Activated naive CD8-positive, alpha-beta T cell (primary cell): ENCODE data around the gene PIGP.
"Not testable (repeated sequence)": the region's sequence is repeated elsewhere in the genome, so short reads cannot be mapped to it uniquely, and the experiment has no call there.

Experiments used
- H3K27ac Mint-ChIP-seq: one replicate; pipeline ENCODE4 v1.8.0; 2021; ENCODE audit warnings: mixed read lengths
- H3K27me3 Mint-ChIP-seq: one replicate; pipeline ENCODE4 v1.8.0; 2021; ENCODE audit warnings: mixed read lengths
- H3K36me3 Mint-ChIP-seq: one replicate; pipeline ENCODE4 v1.8.0; 2021; ENCODE audit warnings: mixed read lengths
- H3K4me1 Mint-ChIP-seq: one replicate; pipeline ENCODE4 v1.8.0; 2021; ENCODE audit warnings: low read depth, mixed read lengths
- H3K4me3 Mint-ChIP-seq: one replicate; pipeline ENCODE4 v1.8.0; 2021; ENCODE audit warnings: mild to moderate bottlenecking, mixed read lengths
- H3K9me3 Mint-ChIP-seq: one replicate; pipeline ENCODE4 v1.8.0; 2021; ENCODE audit warnings: low read depth, mixed read lengths

PIGP gene

DNA sequence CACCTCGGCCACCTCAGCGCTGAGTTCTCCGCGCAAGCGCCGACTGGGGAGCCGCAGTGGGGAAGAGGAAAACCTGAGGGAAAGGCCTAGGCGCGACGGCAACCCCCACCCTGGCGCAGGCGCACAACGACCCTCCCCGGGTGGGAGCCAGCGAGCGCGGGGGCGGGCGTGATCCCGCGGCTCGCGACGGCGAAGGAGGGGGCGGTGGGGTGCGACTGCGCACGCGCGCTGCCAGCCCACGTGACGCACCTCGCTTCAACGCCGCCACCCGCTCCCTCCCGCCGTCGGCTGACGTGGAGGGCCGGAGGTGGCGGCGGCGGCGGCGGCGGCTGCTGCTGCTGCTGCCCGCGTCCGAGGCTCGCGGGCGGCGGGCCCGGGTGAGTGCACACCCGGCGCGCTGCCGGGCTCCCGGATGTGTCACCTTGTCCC is at the start of gene PIGP, which contains the start of gene TTC3:
TSS of gene PIGP (minus strand) at position 84 of the 429 bp plus-strand sequence. CDS start 556 bp downstream, outside the sequence.
TSS of gene TTC3 (plus strand) at position 267 of the 429 bp plus-strand sequence. CDS start 14,004 bp downstream, outside the sequence.
- Mint-ChIP-seq H3K9me3 (no peaks in the 10 kb centered on the region), H3K36me3 (peaks cover 6% of the 10 kb centered on the region), H3K4me1 (peaks cover 57% of the 10 kb centered on the region), H3K4me3 (peak within 1 kb of the TSS; percentile 95), H3K27ac (peak within 1 kb of the TSS; percentile 96), H3K27me3 (no peaks in the 10 kb centered on the region)

DNA sequence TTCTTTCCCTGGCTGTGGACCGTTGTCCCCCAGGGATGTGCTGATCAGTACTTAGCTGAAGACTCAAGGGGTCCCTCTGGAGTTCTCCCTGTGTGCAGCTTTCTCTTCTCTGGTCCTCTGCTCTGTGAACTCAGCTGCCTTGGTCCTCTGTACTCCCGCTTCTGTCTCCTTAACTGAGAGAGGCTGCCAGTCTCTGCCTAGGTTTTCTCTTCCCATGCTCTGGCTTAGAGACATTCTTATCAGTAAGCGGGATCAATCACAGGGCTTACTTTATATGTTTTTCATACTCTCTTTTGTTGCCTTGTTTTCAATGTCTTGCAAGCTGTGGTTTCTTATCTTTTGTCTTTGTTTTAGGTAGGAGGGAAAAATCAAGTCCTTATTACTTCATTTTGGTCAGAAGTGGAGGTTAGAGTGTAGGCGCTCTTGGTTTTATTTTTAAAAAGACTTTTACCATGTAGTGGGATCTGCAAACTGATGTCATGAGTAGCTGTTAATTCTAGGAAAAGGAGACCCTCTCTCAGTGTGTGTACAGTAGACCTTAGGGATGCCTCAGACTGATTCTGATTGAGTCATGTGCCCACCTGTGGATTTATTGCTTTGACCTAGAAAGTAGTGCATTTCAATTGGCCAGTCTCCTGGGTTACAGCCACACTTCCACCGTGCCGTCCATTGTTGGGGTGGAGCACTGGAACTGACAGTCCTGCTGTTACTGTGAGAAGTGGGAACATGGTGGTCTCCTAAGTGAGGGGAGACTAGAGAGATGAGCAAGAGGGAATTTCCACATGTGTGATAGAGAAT is 46.7 kb upstream of the PIGP start:
- Mint-ChIP-seq H3K4me1 (peaks cover 24% of the 10 kb centered on the region), H3K36me3 (peaks cover 15% of the 10 kb centered on the region), H3K27ac (peak overlapping the region; percentile 69), H3K27me3 (no peaks in the 10 kb centered on the region), H3K9me3 (no peaks in the 10 kb centered on the region), H3K4me3 (peak overlapping the region; percentile 34)

DNA sequence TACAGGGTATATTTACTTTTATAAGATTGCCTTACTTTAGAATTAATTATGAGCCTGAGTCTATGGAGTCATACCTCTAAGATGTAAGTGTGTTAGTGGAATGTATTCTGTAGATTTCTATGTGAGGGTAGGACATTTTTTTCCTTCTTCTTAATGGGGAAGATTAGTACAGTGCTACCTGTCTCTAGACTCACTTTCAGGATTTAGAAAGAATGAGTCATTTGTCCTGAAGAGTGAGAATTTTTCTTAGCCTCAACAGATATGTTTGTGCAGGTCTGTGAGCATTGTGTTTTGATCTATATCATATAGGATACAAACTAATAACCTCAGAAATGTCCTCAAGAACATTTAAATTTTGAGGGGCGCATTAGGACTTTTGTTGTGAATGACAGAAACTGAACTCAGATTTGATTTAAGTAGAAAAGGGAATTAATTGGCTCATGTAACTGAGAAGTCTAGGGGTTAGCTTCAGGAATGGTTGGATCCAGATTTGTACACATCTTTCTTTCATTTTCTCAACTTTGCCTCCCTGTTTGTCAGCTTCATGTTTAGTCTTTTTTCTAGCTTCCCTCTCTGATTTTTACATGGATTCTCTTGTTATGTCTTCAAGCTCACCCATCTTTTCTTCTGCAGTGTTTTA is 45.4 kb upstream of the PIGP start:
- Mint-ChIP-seq H3K4me3 (peak overlapping the region; percentile 18), H3K36me3 (peaks cover 15% of the 10 kb centered on the region), H3K27ac (peak overlapping the region; percentile 72), H3K27me3 (no peaks in the 10 kb centered on the region), H3K4me1 (peaks cover 24% of the 10 kb centered on the region), H3K9me3 (no peaks in the 10 kb centered on the region)

GRCh38 chr21:37117204-37117603 is 44.3 kb upstream of the PIGP start:
- H3K9me3 Mint-ChIP-seq, result no peaks in the 10 kb centered on the region
- no peaks in the 10 kb centered on the region for H3K27me3 Mint-ChIP-seq
- peaks cover 24% of the 10 kb centered on the region for H3K4me1 Mint-ChIP-seq
- peaks cover 12% of the 10 kb centered on the region for H3K36me3 Mint-ChIP-seq
- no peak overlapping the region for H3K27ac Mint-ChIP-seq
- no peak overlapping the region for H3K4me3 Mint-ChIP-seq

DNA sequence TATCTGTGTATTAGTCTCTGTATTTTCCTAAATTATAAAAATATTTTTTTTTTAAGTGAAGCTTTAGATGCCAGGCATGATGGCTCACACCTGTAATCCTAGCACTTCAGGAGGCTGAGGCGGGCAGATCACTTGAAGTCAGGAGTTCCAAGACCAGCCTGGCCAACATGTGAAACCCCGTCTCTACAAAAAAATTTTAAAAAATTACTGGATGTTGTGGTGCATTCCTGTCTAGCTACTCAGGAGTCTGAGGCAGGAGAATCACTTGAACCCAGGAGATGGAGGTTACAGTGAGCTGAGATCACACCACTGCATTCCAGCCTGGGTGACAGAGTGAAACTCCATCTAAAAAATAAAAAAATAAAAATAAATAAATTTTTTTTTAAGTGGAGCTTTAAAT is 43.6 kb upstream of the PIGP start:
- H3K27me3 Mint-ChIP-seq, H3K4me3 Mint-ChIP-seq, H3K9me3 Mint-ChIP-seq, H3K27ac Mint-ChIP-seq: not testable (repeated sequence)
- Mint-ChIP-seq H3K4me1 (peaks cover 24% of the 10 kb centered on the region), H3K36me3 (peaks cover 12% of the 10 kb centered on the region)

GRCh38 chr21:37114301-37114700 is 41.4 kb upstream of the PIGP start:
- H3K27me3 Mint-ChIP-seq, H3K4me3 Mint-ChIP-seq, H3K27ac Mint-ChIP-seq, H3K9me3 Mint-ChIP-seq: not testable (repeated sequence)
- H3K4me1 Mint-ChIP-seq, result peaks cover 15% of the 10 kb centered on the region
- H3K36me3 Mint-ChIP-seq, result peaks cover 14% of the 10 kb centered on the region

DNA sequence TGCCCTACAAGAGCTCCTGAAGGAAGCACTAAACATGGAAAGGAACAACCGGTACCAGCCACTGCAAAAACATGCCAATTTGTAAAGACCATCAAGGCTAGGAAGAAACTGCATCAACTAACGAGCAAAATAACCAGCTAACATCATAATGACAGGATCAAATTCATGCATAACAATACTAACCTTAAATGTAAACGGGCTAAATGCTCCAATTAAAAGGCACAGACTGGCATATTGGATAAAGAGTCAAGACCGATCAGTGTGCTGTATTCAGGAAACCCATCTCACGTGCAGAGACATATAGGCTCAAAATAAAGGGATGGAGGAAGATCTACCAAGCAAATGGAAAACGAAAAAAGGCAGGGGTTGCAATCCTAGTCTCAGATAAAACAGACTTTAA is 38.2 kb upstream of the PIGP start:
- H3K27ac Mint-ChIP-seq, H3K27me3 Mint-ChIP-seq, H3K4me3 Mint-ChIP-seq, H3K9me3 Mint-ChIP-seq, H3K4me1 Mint-ChIP-seq: not testable (repeated sequence)
- H3K36me3 Mint-ChIP-seq, result peaks cover 19% of the 10 kb centered on the region

DNA sequence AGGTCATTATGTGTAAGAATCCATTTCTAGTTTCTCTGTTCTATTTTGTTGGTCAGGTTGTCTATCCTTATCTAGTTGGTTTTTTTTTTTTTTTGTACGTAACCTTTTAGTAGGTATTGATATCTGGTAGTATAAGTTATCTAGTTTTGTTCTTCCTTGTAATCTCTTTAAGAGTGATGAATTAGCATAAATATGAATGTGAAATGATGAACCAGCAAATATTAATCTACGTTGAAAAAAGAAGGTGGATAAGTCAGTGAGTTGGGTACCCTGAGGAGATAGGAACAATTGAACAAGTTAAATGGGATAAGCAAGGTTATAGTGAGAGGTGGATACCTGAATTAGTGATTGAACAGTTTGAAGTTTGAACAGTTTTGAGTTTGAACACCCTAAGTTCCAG is 34.1 kb upstream of the PIGP start:
- Mint-ChIP-seq H3K36me3 (peaks cover 19% of the 10 kb centered on the region), H3K27me3 (no peaks in the 10 kb centered on the region)

DNA sequence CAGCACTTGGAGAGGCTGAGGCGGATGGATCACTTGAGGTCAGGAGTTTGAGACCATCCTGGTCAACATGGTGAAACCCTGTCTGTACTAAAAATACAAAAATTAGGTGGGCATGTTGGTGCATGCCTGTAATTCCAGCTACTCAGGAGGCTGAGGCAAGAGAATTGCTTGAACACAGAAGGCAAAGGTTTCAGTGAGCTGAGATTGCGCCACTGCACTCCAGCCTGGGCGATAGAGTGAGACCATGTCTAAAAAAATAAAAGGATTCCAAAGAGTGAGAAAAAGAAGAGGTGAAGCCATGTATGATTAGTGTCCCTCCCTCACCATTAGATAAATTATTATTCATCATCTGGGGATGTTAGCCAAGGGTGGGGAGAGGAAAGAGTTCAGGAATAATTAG is 29.9 kb upstream of the PIGP start:
- H3K4me3 Mint-ChIP-seq, H3K27ac Mint-ChIP-seq, H3K4me1 Mint-ChIP-seq, H3K27me3 Mint-ChIP-seq, H3K9me3 Mint-ChIP-seq: not testable (repeated sequence)
- peaks cover 23% of the 10 kb centered on the region for H3K36me3 Mint-ChIP-seq

More for the DNA sequence above, 34.1 kb upstream of the PIGP start:
- no peak overlapping the region for H3K27ac Mint-ChIP-seq
- no peaks in the 10 kb centered on the region for H3K4me1 Mint-ChIP-seq
- no peaks in the 10 kb centered on the region for H3K9me3 Mint-ChIP-seq
- H3K4me3 Mint-ChIP-seq, result no peak overlapping the region

DNA sequence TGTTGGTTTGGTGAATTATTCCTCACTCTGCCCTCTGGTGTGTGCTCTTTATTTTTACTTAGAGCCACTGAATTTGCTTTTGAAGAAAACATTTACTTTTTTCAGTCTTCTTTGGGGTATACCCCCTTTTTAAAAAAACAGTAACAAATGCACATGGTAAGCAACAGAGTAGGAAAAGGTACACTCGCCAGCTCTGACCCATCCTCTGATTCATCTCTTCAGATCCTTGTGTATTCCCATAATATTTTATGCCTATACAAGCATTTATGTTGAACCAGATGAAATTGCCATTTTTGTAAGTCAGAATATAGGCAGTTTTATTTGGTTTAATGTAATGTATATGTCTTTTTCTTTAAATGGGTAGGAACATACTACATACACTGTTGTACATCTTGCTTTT is 28.5 kb upstream of the PIGP start:
- no peaks in the 10 kb centered on the region for H3K9me3 Mint-ChIP-seq
- H3K36me3 Mint-ChIP-seq, result peaks cover 22% of the 10 kb centered on the region
- no peaks in the 10 kb centered on the region for H3K27me3 Mint-ChIP-seq
- H3K27ac Mint-ChIP-seq, result no peak overlapping the region
- no peak overlapping the region for H3K4me3 Mint-ChIP-seq
- H3K4me1 Mint-ChIP-seq, result no peaks in the 10 kb centered on the region

DNA sequence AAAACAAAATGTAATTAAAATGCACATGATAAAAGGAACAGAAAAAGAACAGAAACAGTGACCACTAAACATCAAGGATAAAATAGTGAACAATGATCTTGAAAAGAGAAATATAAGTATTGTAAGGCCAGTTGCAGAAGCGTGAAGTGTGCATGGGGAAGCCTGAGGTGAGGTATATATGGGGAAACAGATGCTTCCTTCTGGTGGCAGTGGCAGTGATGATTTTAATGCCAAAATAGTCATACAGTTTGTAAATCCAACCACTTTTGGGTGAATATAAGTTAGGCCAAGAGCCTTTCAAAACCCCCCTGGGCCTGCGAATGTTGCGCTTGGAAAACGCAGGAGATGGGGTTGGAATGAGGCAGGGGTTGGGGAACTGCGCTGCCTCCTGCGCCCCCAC is 27.4 kb upstream of the PIGP start:
- H3K27me3 Mint-ChIP-seq, result no peaks in the 10 kb centered on the region
- H3K4me1 Mint-ChIP-seq, result no peaks in the 10 kb centered on the region
- no peak overlapping the region for H3K27ac Mint-ChIP-seq
- no peaks in the 10 kb centered on the region for H3K9me3 Mint-ChIP-seq
- H3K36me3 Mint-ChIP-seq, result peaks cover 26% of the 10 kb centered on the region
- H3K4me3 Mint-ChIP-seq, result no peak overlapping the region

- no peaks in the 10 kb centered on the region for H3K9me3 Mint-ChIP-seq
- H3K4me1 Mint-ChIP-seq, result no peaks in the 10 kb centered on the region
- H3K27me3 Mint-ChIP-seq, result no peaks in the 10 kb centered on the region
- no peak overlapping the region for H3K4me3 Mint-ChIP-seq
- H3K27ac Mint-ChIP-seq, result no peak overlapping the region
- peaks cover 26% of the 10 kb centered on the region for H3K36me3 Mint-ChIP-seq
Measured at GRCh38 chr21:37098751-37099150, 25.9 kb upstream of the PIGP start.

- peaks cover 21% of the 10 kb centered on the region for H3K36me3 Mint-ChIP-seq
- no peaks in the 10 kb centered on the region for H3K27me3 Mint-ChIP-seq
- H3K27ac Mint-ChIP-seq, result no peak overlapping the region
- H3K4me1 Mint-ChIP-seq, result no peaks in the 10 kb centered on the region
- no peaks in the 10 kb centered on the region for H3K9me3 Mint-ChIP-seq
- no peak overlapping the region for H3K4me3 Mint-ChIP-seq
Measured at GRCh38 chr21:37095821-37096220, 22.9 kb upstream of the PIGP start.

DNA sequence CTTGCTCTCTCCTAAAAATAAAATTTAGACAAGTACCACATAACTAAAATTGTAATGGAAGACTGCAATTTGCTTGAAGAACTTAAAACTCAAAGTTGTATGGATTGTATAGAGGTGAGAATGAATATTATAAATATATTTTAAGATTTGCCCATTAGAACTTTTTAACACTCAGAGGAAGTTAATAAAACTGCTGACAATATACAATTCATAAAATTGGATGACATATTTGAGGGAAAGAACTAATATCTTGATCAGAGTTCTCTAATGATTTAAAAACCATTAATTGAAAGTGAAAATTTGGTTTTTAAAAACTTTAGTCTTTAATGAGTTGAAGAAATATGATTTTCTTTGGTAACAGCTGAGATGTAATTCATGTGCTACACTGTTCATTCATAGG is 21.1 kb upstream of the PIGP start:
- H3K4me3 Mint-ChIP-seq, result no peak overlapping the region
- no peaks in the 10 kb centered on the region for H3K9me3 Mint-ChIP-seq
- H3K27ac Mint-ChIP-seq, result no peak overlapping the region
- peaks cover under 1% of the 10 kb centered on the region for H3K4me1 Mint-ChIP-seq
- peaks cover 16% of the 10 kb centered on the region for H3K36me3 Mint-ChIP-seq
- H3K27me3 Mint-ChIP-seq, result no peaks in the 10 kb centered on the region

GRCh38 chr21:37088186-37088735 is 15.4 kb upstream of the PIGP start:
- no peaks in the 10 kb centered on the region for H3K27me3 Mint-ChIP-seq

More at GRCh38 chr21:37088186-37088735, 15.4 kb upstream of the PIGP start:
- Mint-ChIP-seq H3K36me3 (peaks cover 6% of the 10 kb centered on the region), H3K9me3 (no peaks in the 10 kb centered on the region), H3K4me1 (peaks cover 14% of the 10 kb centered on the region), H3K4me3 (no peak overlapping the region), H3K27ac (no peak overlapping the region)
